Measurements from ENCODE around the gene LGALS9C. TPM values are rescaled to one million over a fixed set of nuclear protein-coding genes. Genes with fewer than 3 reads are reported as not detected.
"Not testable (repeated sequence)": the region's sequence is repeated elsewhere in the genome, so short reads cannot be mapped to it uniquely, and the experiment has no call there.

LGALS9C gene
- total RNA-seq, result not detected in 2 replicates

- not testable (repeated sequence) for DNase-seq (ENCODE audit: low read depth, low spot score)
These were observed at the start of gene LGALS9C for GRCh38 chr17:18476508-18477308. TSS of gene LGALS9C (plus strand) at chr17:18476789. CDS start at chr17:18476855, 66 bp downstream.

GRCh38 chr17:18432206-18432605 lies 44.4 kb upstream of the LGALS9C start:
- not testable (repeated sequence) for DNase-seq (ENCODE audit: low read depth, low spot score)

DNA sequence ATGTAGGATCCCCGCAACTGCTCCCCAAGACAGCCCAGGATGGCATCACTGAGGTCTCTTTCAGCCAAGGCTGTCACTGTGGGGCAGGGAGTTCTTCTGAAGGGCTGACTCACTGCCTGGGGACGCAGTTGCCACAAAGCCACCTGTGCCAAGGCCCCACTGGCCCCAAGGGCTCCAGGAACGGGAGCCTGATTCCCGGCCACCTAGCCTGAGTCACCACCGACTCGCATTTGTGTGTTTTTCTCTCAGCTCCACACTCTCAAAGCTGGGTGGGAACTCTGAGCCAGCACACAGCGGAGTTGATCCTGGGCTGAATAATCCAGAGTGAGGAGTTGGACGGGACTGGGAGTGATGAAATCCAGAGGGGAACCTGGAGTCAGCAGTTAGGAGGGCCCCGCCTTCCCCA lies 37.1 kb upstream of the LGALS9C start:
- DNase-seq (ENCODE audit: low read depth, low spot score), result not testable (repeated sequence)

GRCh38 chr17:18442093-18442492 lies 34.5 kb upstream of the LGALS9C start:
- not testable (repeated sequence) for DNase-seq (ENCODE audit: low read depth, low spot score)

DNA sequence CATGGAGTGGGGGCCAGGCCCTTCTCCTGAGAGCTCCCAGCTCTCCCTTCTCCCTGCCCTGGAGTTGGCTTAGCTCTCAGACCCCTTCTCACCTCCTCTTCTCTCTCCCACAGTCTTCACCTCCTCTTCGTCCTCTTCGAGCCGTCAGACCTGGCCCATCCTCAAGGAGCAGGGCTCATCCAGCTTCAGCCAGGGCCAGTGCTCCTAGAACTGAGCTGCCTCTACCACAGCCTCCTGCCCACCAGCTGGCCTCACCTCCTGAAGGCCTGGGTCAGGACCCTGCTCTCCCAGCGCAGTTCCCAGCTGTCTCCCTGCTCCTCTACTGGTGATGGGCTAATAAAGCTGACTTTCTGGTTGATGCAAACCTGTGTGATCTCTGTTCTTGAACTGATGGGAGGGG lies 34.1 kb upstream of the LGALS9C start:
- not testable (repeated sequence) for DNase-seq (ENCODE audit: low read depth, low spot score)

GRCh38 chr17:18447476-18448205 lies 28.9 kb upstream of the LGALS9C start:
- DNase-seq (ENCODE audit: low read depth, low spot score), result not testable (repeated sequence)

DNA sequence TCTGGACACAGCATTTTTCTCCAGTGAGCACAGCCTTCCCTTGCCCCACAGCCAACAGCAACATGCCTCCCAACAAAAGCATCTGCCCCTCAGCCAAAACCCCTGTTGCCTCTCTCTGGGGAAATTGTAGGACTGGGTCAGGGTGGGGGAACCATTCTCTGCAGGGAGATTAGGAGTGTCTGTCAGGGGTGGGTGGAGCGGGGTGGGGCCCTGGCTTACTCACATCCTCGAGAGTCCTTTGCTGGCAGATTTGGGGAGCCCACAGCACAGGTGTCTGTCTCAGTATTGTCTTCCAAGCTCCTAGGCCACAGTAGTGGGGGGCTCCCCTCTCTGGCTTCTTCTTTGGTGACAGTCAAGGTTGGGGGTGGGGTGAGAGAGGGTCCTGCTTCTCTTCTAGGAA lies 28.3 kb upstream of the LGALS9C start:
- DNase-seq (ENCODE audit: low read depth, low spot score), result not testable (repeated sequence)

DNA sequence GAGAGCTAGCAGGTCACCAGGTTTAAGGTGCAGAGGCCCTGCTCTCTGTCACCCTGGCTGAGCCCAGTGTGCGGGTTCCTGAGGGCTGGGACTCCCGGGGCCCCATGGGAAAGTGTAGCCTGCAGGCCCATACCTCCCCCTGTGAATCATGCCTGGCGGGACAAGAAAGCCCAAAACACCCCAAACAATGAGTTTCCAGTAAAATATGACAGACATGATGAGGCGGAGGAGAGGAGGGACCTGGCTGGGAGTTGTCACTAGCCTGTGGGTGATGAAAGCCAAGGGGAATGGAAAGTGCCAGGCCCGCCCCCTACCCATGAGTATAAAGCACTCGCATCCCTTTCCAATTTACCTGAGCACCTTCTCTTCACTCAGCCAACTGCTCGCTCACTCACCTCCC lies 26.8 kb upstream of the LGALS9C start:
- not testable (repeated sequence) for DNase-seq (ENCODE audit: low read depth, low spot score)

DNA sequence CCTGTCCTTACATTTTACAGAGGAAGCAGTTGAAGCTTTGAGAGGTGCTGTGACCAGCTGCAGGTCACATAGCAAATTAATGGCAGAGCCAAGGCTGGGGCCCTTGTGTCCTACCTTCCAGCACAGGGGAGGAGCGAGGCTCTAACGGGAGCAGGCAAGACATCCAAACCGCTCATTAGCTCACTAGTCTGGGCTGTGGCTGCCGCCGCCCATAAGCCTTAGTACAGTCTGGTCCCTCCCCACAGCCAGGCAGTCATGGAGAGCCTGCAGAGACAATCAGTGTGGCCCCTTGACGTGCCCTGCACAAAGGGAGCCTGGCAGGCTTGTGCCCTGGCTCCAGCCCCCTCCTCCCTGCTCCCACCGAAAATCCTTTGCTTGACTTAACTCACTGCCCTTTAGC lies 25.6 kb upstream of the LGALS9C start:
- DNase-seq (ENCODE audit: low read depth, low spot score), result not testable (repeated sequence)

DNA sequence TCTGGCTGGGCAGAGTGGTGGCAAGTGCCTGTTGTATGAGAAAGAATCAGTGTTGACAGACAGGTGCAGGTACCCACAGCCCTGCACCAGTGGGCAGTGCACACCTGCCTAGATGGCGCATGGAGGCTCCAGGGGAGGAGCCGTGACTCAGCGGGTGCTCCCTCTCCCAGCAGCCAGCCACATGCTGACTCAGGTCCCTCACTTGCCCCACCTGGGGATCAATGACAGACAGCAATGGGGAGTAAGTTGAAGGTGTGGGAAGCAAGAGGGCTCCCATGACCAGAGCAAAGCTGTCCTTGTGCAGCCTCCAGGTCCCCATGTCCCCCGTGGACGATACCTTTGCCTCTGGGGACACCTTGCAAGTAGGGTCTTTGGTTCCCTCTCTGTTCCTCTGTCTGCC lies 24.6 kb upstream of the LGALS9C start:
- DNase-seq (ENCODE audit: low read depth, low spot score), result not testable (repeated sequence)

GRCh38 chr17:18459035-18459434 lies 17.6 kb upstream of the LGALS9C start:
- not testable (repeated sequence) for DNase-seq (ENCODE audit: low read depth, low spot score)

- DNase-seq (ENCODE audit: low read depth, low spot score), result not testable (repeated sequence)
These were observed 12.6 kb upstream of the LGALS9C start for GRCh38 chr17:18463831-18464502.

DNA sequence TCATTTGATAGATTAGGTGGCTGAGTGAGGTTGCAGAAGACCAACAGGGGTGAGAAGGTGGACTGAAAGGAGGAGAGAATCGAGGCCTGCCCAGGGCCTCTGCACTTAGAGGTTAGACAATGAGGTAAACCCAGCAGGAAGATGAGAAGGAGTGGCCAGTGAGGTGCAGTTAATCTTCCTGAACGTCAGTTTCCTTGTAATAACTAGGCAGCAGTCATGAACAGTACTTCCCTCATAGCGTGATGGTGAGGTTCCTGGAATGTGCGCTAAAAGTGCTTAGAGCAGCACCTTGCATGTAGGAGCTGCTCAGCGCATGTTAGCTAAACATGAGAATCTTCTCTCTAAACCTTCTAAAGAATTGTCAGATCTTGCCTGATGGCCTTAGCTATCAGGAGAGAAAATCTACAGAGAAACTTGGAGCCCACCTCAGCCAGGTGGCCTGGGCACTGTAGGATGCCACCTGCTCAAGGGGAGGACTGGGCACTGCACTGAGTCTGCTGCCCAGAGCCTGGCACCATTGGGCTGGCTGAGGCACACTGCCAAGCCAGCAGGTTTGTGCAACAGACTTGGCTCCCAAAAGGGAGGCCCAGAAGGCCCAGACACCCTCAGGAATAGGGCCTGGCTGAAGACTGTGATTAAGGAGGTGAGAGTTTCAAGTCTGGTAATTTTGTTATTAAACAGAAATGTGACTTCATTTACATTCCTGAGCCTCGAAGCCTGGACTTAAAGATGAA lies 10.2 kb upstream of the LGALS9C start:
- not testable (repeated sequence) for DNase-seq (ENCODE audit: low read depth, low spot score)

- not testable (repeated sequence) for DNase-seq (ENCODE audit: low read depth, low spot score)
These were observed 9.6 kb upstream of the LGALS9C start for GRCh38 chr17:18467001-18467400.

GRCh38 chr17:18468472-18469171 lies 8.0 kb upstream of the LGALS9C start:
- DNase-seq (ENCODE audit: low read depth, low spot score), result not testable (repeated sequence)

DNA sequence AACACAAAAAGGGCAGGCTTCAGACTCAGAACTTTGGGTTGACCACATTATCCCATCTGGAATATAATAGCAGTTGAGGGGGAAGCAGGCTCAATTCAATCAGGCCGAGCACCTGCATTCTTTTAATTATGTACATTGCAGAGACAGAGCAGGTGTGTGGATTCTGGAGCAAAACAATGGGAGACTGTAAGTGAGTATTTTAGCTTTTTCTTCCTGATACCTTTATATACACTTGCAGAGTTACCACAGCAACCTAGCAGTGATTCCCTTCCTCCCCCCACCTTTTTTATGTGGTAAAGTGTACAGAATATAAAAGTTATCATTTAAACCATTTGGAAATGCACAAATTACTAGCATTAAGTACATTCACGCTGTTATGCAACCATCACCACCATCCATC lies 6.8 kb upstream of the LGALS9C start:
- DNase-seq (ENCODE audit: low read depth, low spot score), result not testable (repeated sequence)

DNA sequence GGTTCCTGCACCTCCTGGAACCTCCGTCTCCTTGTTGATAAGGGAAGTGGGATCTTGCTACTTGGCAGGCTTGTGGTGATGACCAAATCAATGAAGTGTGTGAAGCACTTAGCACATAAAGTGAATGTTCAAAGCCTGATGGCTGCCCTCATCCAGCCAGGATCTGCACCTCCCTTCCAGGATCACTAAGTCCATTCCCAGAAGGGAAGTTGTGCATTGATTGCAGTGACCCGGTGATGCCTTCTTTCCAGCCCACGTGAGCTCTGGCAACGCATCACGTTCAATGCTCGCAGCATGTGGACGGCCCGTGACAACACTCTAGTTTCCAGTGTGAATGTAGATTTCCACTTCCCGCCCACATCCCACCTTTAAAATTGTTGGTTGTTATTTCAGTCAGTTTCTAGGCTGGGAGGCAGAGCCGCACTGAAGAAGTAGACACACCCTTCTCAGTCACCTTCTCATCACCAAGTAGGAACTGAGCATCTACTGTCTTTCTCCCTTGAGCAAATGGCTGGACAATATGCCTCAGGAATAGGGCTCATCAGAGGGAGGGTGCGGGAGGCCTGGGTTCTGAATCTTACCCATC lies 6.2 kb upstream of the LGALS9C start:
- DNase-seq (ENCODE audit: low read depth, low spot score), result not testable (repeated sequence)

DNA sequence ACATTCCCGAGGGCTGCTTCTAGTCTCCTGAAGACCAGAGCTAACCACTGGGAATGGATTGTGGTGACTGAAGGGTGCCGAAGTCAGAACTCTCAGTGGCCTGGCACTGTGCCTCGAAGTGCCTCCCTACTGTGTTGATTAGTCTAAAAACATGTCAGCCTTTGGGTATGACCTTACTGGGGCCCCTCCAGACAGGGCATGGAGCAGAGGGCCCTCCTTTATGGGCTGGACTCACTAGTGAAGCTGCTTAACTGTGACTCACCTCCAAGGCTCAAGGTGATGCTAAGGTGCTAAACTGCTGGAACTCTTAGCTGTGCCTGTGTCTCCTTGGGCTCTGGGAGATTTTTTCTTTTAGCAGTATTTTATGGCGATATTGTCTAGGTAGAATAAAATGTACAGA lies 2.6 kb upstream of the LGALS9C start:
- not testable (repeated sequence) for DNase-seq (ENCODE audit: low read depth, low spot score)

- DNase-seq (ENCODE audit: low read depth, low spot score), result not testable (repeated sequence)
These were observed 1.8 kb upstream of the LGALS9C start for GRCh38 chr17:18474754-18475153.

DNA sequence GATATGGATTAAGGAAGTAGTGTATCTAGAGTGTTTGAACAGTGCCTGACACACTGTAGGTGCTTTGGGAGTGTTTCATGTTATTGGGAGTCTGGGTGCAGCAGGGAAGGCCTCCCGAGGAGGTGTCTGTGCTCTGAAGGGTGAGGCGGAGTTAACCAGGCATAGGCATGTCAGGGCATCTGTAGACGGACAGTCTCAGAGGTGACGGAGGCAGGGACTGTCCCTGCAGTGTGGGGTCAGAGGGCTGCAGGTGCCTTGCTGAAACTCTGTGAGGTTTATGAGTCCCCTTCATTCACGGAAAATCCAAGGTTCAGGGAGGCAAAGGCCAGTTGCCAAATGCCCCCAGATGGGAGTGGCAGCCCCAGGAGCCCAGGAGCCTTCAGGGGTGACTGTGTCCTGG lies 778 bp downstream of the LGALS9C start:
- not testable (repeated sequence) for DNase-seq (ENCODE audit: low read depth, low spot score)

All from pulmonary artery endothelial cell (primary cell).